ENCODE measurements around the gene SPON1.

Gene SPON1

DNA sequence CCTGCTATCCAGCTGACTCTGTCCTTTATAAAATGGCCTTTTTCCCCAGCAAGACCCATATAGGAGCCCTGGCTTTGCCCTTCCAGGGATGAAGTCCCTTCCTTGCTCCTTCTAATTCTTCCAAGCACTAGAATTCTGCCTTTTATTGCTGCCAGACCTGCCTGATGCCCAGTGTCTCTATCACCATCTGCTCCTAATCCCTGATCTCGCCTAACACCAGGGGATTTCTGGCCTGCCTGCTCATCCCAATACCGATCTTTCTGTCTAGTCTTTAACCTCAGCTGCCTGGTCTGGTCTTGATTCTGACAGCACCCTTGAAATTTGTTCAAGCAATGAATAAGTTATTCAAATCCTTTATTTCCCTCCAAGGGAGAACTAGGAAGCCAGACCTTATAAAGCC lies 150.2 kb downstream of the SPON1 start:
- Mint-ChIP-seq H3K4me3 (no peak overlapping the region), H3K27me3 (peaks cover 21% of the 10 kb centered on the region), H3K27ac (ENCODE audit: low read depth) (no peak overlapping the region), H3K4me1 (no peaks in the 10 kb centered on the region), H3K9me3 (no peaks in the 10 kb centered on the region), H3K36me3 (ENCODE audit: insufficient read depth) (no peaks in the 10 kb centered on the region)
- ATAC-seq (replicated peaks; ENCODE audit: extremely low read depth, poor library complexity, severe bottlenecking): no peak
- DNase-seq (ENCODE audit: low spot score in 2 of 2): no peak

GRCh38 chr11:14114269-14114668 lies 151.7 kb downstream of the SPON1 start:
- H3K27me3 Mint-ChIP-seq: peaks cover 21% of the 10 kb centered on the region
- DNase-seq (ENCODE audit: low spot score in 2 of 2) (no peak), ATAC-seq (replicated peaks; ENCODE audit: extremely low read depth, poor library complexity, severe bottlenecking) (no peak)
- no peaks in the 10 kb centered on the region for H3K36me3 Mint-ChIP-seq (ENCODE audit: insufficient read depth)
- H3K4me1 Mint-ChIP-seq: no peaks in the 10 kb centered on the region
- no peaks in the 10 kb centered on the region for H3K9me3 Mint-ChIP-seq
- H3K27ac Mint-ChIP-seq (ENCODE audit: low read depth): no peak overlapping the region
- H3K4me3 Mint-ChIP-seq: no peak overlapping the region

DNA sequence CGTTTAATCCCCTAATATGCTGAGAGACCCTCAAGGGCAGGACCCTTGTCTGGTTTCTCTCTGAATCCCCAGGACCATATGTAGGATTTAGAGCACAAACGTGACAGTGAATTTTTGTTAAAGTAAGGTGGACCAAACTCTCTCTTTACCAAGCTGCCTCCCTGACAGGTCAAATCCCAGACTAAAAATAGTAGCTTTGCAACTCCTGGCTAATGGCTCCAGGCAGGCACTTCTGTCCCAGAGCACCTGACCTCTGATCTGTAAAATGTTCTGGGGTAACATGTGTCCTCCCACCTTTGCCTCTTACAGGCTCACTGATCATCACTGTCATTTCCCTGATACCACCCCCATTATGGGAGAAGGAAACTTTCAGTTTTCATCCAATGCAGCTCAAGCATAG lies 152.3 kb downstream of the SPON1 start:
- no peaks in the 10 kb centered on the region for H3K4me1 Mint-ChIP-seq
- H3K36me3 Mint-ChIP-seq (ENCODE audit: insufficient read depth): no peaks in the 10 kb centered on the region
- H3K27ac Mint-ChIP-seq (ENCODE audit: low read depth): no peak overlapping the region
- no peaks in the 10 kb centered on the region for H3K9me3 Mint-ChIP-seq
- no peak overlapping the region for H3K4me3 Mint-ChIP-seq
- ATAC-seq (replicated peaks; ENCODE audit: extremely low read depth, poor library complexity, severe bottlenecking) (no peak), DNase-seq (ENCODE audit: low spot score in 2 of 2) (no peak)
- H3K27me3 Mint-ChIP-seq: peaks cover 21% of the 10 kb centered on the region

- Mint-ChIP-seq H3K36me3 (ENCODE audit: insufficient read depth) (no peaks in the 10 kb centered on the region), H3K27ac (ENCODE audit: low read depth) (no peak overlapping the region), H3K9me3 (no peaks in the 10 kb centered on the region), H3K4me1 (no peaks in the 10 kb centered on the region), H3K27me3 (peaks cover 29% of the 10 kb centered on the region), H3K4me3 (no peak overlapping the region)
- DNase-seq (ENCODE audit: low spot score in 2 of 2) (no peak), ATAC-seq (replicated peaks; ENCODE audit: extremely low read depth, poor library complexity, severe bottlenecking) (no peak)
Measured at GRCh38 chr11:14117632-14118031, 155.1 kb downstream of the SPON1 start.

DNA sequence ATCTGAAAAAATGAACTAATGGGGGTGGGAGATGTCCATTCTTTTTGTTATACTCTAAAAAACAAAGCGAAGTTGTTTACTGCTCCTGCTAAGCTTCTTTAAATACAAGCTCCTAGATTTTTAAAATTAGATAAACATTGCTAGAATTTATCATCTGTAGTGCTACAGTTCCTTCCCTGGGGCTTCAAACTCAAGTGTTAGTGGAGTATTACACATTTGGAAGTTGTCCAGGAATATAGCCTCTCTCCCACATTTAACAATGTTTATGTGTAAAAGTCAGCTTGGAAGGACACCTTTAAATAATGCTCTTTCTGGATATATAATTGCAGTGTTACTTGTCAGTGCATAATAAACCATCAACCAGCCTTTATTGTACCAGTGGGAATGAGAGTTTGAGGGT lies 155.5 kb downstream of the SPON1 start:
- ATAC-seq (replicated peaks; ENCODE audit: extremely low read depth, poor library complexity, severe bottlenecking): no peak
- Mint-ChIP-seq H3K27ac (ENCODE audit: low read depth) (no peak overlapping the region), H3K27me3 (peaks cover 31% of the 10 kb centered on the region), H3K9me3 (no peaks in the 10 kb centered on the region), H3K4me1 (no peaks in the 10 kb centered on the region), H3K4me3 (no peak overlapping the region), H3K36me3 (ENCODE audit: insufficient read depth) (no peaks in the 10 kb centered on the region)
- DNase-seq (ENCODE audit: low spot score in 2 of 2): no peak

GRCh38 chr11:14119357-14119756 lies 156.8 kb downstream of the SPON1 start:
- no peaks in the 10 kb centered on the region for H3K36me3 Mint-ChIP-seq (ENCODE audit: insufficient read depth)
- ATAC-seq (replicated peaks; ENCODE audit: extremely low read depth, poor library complexity, severe bottlenecking): no peak

GRCh38 chr11:14124350-14124749 lies 161.8 kb downstream of the SPON1 start:
- H3K36me3 Mint-ChIP-seq (ENCODE audit: insufficient read depth): no peaks in the 10 kb centered on the region
- H3K27ac Mint-ChIP-seq (ENCODE audit: low read depth): no peak overlapping the region
- no peaks in the 10 kb centered on the region for H3K4me1 Mint-ChIP-seq
- DNase-seq (ENCODE audit: low spot score in 2 of 2) (no peak), ATAC-seq (replicated peaks; ENCODE audit: extremely low read depth, poor library complexity, severe bottlenecking) (no peak)
- peaks cover 10% of the 10 kb centered on the region for H3K27me3 Mint-ChIP-seq
- no peaks in the 10 kb centered on the region for H3K9me3 Mint-ChIP-seq
- no peak overlapping the region for H3K4me3 Mint-ChIP-seq

More at GRCh38 chr11:14119357-14119756, 156.8 kb downstream of the SPON1 start:
- peaks cover 28% of the 10 kb centered on the region for H3K27me3 Mint-ChIP-seq
- H3K4me1 Mint-ChIP-seq: no peaks in the 10 kb centered on the region
- H3K4me3 Mint-ChIP-seq: no peak overlapping the region
- H3K9me3 Mint-ChIP-seq: no peaks in the 10 kb centered on the region
- DNase-seq (ENCODE audit: low spot score in 2 of 2): no peak
- H3K27ac Mint-ChIP-seq (ENCODE audit: low read depth): no peak overlapping the region

- Mint-ChIP-seq H3K4me1 (no peaks in the 10 kb centered on the region), H3K9me3 (no peaks in the 10 kb centered on the region), H3K4me3 (no peak overlapping the region), H3K27ac (ENCODE audit: low read depth) (no peak overlapping the region), H3K36me3 (ENCODE audit: insufficient read depth) (no peaks in the 10 kb centered on the region), H3K27me3 (peaks cover 10% of the 10 kb centered on the region)
- ATAC-seq (replicated peaks; ENCODE audit: extremely low read depth, poor library complexity, severe bottlenecking) (no peak), DNase-seq (ENCODE audit: low spot score in 2 of 2) (no peak)
Measured at GRCh38 chr11:14124886-14125285, 162.4 kb downstream of the SPON1 start.

- peaks cover 10% of the 10 kb centered on the region for H3K27me3 Mint-ChIP-seq
- H3K4me1 Mint-ChIP-seq: no peaks in the 10 kb centered on the region
- ATAC-seq (replicated peaks; ENCODE audit: extremely low read depth, poor library complexity, severe bottlenecking) (no peak), DNase-seq (ENCODE audit: low spot score in 2 of 2) (no peak)
- H3K9me3 Mint-ChIP-seq: no peaks in the 10 kb centered on the region
- no peaks in the 10 kb centered on the region for H3K36me3 Mint-ChIP-seq (ENCODE audit: insufficient read depth)
- H3K27ac Mint-ChIP-seq (ENCODE audit: low read depth): no peak overlapping the region
- no peak overlapping the region for H3K4me3 Mint-ChIP-seq
Measured at GRCh38 chr11:14125529-14125928, 163.0 kb downstream of the SPON1 start.

DNA sequence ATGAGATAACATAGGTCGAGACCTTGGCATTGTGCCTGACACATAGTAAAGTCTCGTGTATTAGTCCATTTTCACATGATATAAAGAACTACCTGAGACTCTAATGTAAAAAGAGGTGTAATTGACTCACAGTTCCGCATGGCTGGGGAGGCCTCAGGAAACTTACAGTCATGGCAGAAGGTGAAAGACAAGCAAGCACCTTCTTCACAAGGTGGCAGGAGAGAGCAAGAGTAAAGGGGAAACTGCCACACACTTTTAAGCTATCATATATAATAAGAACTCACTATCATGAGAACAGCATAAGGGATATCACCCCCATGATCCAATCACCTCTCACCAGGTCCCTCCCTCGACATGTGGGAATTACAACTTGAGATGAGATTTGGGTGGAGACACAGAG lies 165.2 kb downstream of the SPON1 start:
- ATAC-seq (replicated peaks; ENCODE audit: extremely low read depth, poor library complexity, severe bottlenecking) (no peak), DNase-seq (ENCODE audit: low spot score in 2 of 2) (no peak)
- H3K27ac Mint-ChIP-seq (ENCODE audit: low read depth): no peak overlapping the region
- peaks cover 11% of the 10 kb centered on the region for H3K27me3 Mint-ChIP-seq
- no peaks in the 10 kb centered on the region for H3K4me1 Mint-ChIP-seq
- H3K9me3 Mint-ChIP-seq: no peaks in the 10 kb centered on the region
- no peaks in the 10 kb centered on the region for H3K36me3 Mint-ChIP-seq (ENCODE audit: insufficient read depth)
- H3K4me3 Mint-ChIP-seq: no peak overlapping the region

DNA sequence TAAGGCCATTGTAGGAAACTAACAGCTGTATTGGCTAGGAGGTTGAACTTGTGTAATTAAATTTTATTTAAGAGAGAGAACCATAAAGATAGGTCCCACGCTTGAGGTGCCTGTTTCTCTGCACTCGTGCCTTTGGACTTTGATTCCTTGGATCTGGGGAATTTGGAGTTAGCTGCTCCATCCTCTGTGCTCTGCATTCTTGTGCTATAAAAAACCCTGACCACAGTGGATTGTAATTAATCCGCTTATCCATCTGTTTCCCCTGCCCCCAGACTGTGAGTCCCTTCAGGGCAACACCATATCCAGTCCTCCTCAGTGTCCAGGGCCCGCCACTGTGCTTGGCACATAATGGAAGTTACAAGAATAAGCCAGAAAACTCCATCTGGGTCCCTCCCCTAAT lies 169.8 kb downstream of the SPON1 start:
- Mint-ChIP-seq H3K4me3 (no peak overlapping the region), H3K27ac (ENCODE audit: low read depth) (no peak overlapping the region), H3K36me3 (ENCODE audit: insufficient read depth) (no peaks in the 10 kb centered on the region), H3K9me3 (no peaks in the 10 kb centered on the region), H3K27me3 (peaks cover 18% of the 10 kb centered on the region), H3K4me1 (no peaks in the 10 kb centered on the region)
- DNase-seq (ENCODE audit: low spot score in 2 of 2) (no peak), ATAC-seq (replicated peaks; ENCODE audit: extremely low read depth, poor library complexity, severe bottlenecking) (no peak)

DNA sequence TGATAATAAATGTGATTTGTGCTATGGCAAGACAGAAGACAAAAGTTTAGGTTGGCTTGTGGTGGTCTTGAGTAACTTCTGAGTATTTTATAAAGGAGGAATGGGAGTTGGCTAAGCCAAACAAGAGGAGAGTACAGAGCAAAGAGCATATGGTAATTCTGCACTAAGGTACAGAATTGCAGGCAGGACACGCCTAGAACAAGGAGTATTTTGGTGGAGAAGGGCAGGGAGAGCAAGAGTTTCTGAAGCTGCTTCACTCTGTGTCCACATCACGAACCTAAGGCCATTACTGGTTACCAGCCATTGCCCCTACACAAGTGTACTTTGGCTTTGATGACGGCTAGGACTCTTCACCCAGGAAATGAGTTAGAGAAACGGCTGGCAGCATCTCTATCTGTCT lies 170.9 kb downstream of the SPON1 start:
- Mint-ChIP-seq H3K9me3 (no peaks in the 10 kb centered on the region), H3K27ac (ENCODE audit: low read depth) (no peak overlapping the region), H3K27me3 (peaks cover 18% of the 10 kb centered on the region), H3K4me3 (no peak overlapping the region), H3K4me1 (no peaks in the 10 kb centered on the region), H3K36me3 (ENCODE audit: insufficient read depth) (no peaks in the 10 kb centered on the region)
- no peak for ATAC-seq (replicated peaks; ENCODE audit: extremely low read depth, poor library complexity, severe bottlenecking)
- DNase-seq (ENCODE audit: low spot score in 2 of 2): no peak

GRCh38 chr11:14136561-14136960 lies 174.0 kb downstream of the SPON1 start:
- Mint-ChIP-seq H3K27me3 (peaks cover 11% of the 10 kb centered on the region), H3K36me3 (ENCODE audit: insufficient read depth) (no peaks in the 10 kb centered on the region), H3K4me3 (no peak overlapping the region), H3K9me3 (no peaks in the 10 kb centered on the region), H3K27ac (ENCODE audit: low read depth) (no peak overlapping the region), H3K4me1 (no peaks in the 10 kb centered on the region)
- ATAC-seq (replicated peaks; ENCODE audit: extremely low read depth, poor library complexity, severe bottlenecking): no peak
- no peak for DNase-seq (ENCODE audit: low spot score in 2 of 2)

GRCh38 chr11:14137284-14137683 lies 174.8 kb downstream of the SPON1 start:
- ATAC-seq (replicated peaks; ENCODE audit: extremely low read depth, poor library complexity, severe bottlenecking) (no peak), DNase-seq (ENCODE audit: low spot score in 2 of 2) (no peak)
- Mint-ChIP-seq H3K27me3 (peaks cover 9% of the 10 kb centered on the region), H3K36me3 (ENCODE audit: insufficient read depth) (no peaks in the 10 kb centered on the region), H3K9me3 (no peaks in the 10 kb centered on the region), H3K4me1 (no peaks in the 10 kb centered on the region), H3K4me3 (no peak overlapping the region), H3K27ac (ENCODE audit: low read depth) (no peak overlapping the region)
